ENCODE measurements around the gene PNKP.

The PNKP gene

GRCh38 chr19:49884760-49885159 lies 17.4 kb upstream of the PNKP start:
- Histone ChIP-seq H2BK5ac (ENCODE audit: low read depth, low read length, poor library complexity, severe bottlenecking) (no peak overlapping the region), H2AK5ac (ENCODE audit: low read length, severe bottlenecking) (no peak overlapping the region), H4K8ac (ENCODE audit: low read length) (no peak overlapping the region), H2BK120ac (ENCODE audit: low read depth, low read length) (no peak overlapping the region), H3K27me3 (ENCODE audit: control insufficient read depth in 1 of 2, insufficient read depth in 1 of 2, low read length in 2 of 2) (no peaks in the 10 kb centered on the region), H3K4me2 (ENCODE audit: low read length, poor library complexity, severe bottlenecking) (no peak overlapping the region), H3K14ac (ENCODE audit: low read length in 2 of 2) (no peak overlapping the region), H3K9ac (ENCODE audit: low read length) (no peak overlapping the region), H3K23ac (ENCODE audit: low read length in 2 of 2) (no peak overlapping the region), H3K36me3 (ENCODE audit: control insufficient read depth in 1 of 2, insufficient read depth in 2 of 2, low read depth in 1 of 2, low read length in 2 of 2) (peaks cover 69 to 87% of the 10 kb centered on the region in 2 experiments), H3K79me1 (replicated peaks; ENCODE audit: low read length, poor library complexity, severe bottlenecking) (peaks cover 39% of the 10 kb centered on the region), H3K9me3 (ENCODE audit: control insufficient read depth, low read length) (peaks cover 3% of the 10 kb centered on the region), H2AFZ (ENCODE audit: low read depth, low read length) (no peak overlapping the region), H3K4me3 (ENCODE audit: insufficient read depth in 1 of 2, low read depth in 1 of 2, low read length in 2 of 2) (no peak overlapping the region), H2BK15ac (ENCODE audit: low read depth, poor library complexity, severe bottlenecking) (no peak overlapping the region), H2BK12ac (ENCODE audit: low read length in 2 of 2) (no peak overlapping the region), H3K4ac (ENCODE audit: low read depth in 1 of 2, low read length in 2 of 2) (no peak overlapping the region), H3K18ac (ENCODE audit: low read depth in 1 of 2, low read length in 2 of 2) (no peak overlapping the region), H3K4me1 (ENCODE audit: control insufficient read depth, insufficient read depth, low read depth, low read length) (peaks cover 8% of the 10 kb centered on the region), H3K27ac (ENCODE audit: low read length, poor library complexity, severe bottlenecking) (no peak overlapping the region), H4K91ac (ENCODE audit: low read length) (no peak overlapping the region)
- no peak for DNase-seq
- 94% methylated on average over 3 of the region's 3 CpGs for WGBS

- Histone ChIP-seq H3K4ac (ENCODE audit: low read depth in 1 of 2, low read length in 2 of 2) (no peak overlapping the region), H3K27ac (ENCODE audit: low read length, poor library complexity, severe bottlenecking) (no peak overlapping the region), H2AK5ac (ENCODE audit: low read length, severe bottlenecking) (no peak overlapping the region), H2BK12ac (ENCODE audit: low read length in 2 of 2) (no peak overlapping the region), H3K36me3 (ENCODE audit: control insufficient read depth in 1 of 2, insufficient read depth in 2 of 2, low read depth in 1 of 2, low read length in 2 of 2) (peaks cover 76 to 86% of the 10 kb centered on the region in 2 experiments), H3K9me3 (ENCODE audit: control insufficient read depth, low read length) (peaks cover 3% of the 10 kb centered on the region), H2AFZ (ENCODE audit: low read depth, low read length) (no peak overlapping the region), H2BK5ac (ENCODE audit: low read depth, low read length, poor library complexity, severe bottlenecking) (no peak overlapping the region), H3K18ac (ENCODE audit: low read depth in 1 of 2, low read length in 2 of 2) (no peak overlapping the region), H4K91ac (ENCODE audit: low read length) (peak overlapping the region; percentile 23), H3K79me1 (replicated peaks; ENCODE audit: low read length, poor library complexity, severe bottlenecking) (peaks cover 40% of the 10 kb centered on the region), H3K27me3 (ENCODE audit: control insufficient read depth in 1 of 2, insufficient read depth in 1 of 2, low read length in 2 of 2) (no peaks in the 10 kb centered on the region), H3K4me1 (ENCODE audit: control insufficient read depth, insufficient read depth, low read depth, low read length) (peaks cover 12% of the 10 kb centered on the region), H3K14ac (ENCODE audit: low read length in 2 of 2) (no peak overlapping the region), H3K4me3 (ENCODE audit: insufficient read depth in 1 of 2, low read depth in 1 of 2, low read length in 2 of 2) (no peak overlapping the region), H3K9ac (ENCODE audit: low read length) (no peak overlapping the region), H4K8ac (ENCODE audit: low read length) (no peak overlapping the region), H3K4me2 (ENCODE audit: low read length, poor library complexity, severe bottlenecking) (no peak overlapping the region), H3K23ac (ENCODE audit: low read length in 2 of 2) (no peak overlapping the region), H2BK15ac (ENCODE audit: low read depth, poor library complexity, severe bottlenecking) (no peak overlapping the region), H2BK120ac (ENCODE audit: low read depth, low read length) (no peak overlapping the region)
- DNase-seq: no peak
- 97% methylated on average over 18 of the region's 18 CpGs for WGBS
Measured at GRCh38 chr19:49884109-49884508, 16.7 kb upstream of the PNKP start.

GRCh38 chr19:49883094-49883493 lies 15.7 kb upstream of the PNKP start:
- no peak overlapping the region for H2BK5ac ChIP-seq (ENCODE audit: low read depth, low read length, poor library complexity, severe bottlenecking)
- no peak overlapping the region for H2AK5ac ChIP-seq (ENCODE audit: low read length, severe bottlenecking)
- H3K4me1 ChIP-seq (ENCODE audit: control insufficient read depth, insufficient read depth, low read depth, low read length): peaks cover 20% of the 10 kb centered on the region
- DNase-seq: no peak
- no peak overlapping the region for H4K91ac ChIP-seq (ENCODE audit: low read length)
- H2AFZ ChIP-seq (ENCODE audit: low read depth, low read length): no peak overlapping the region
- H2BK12ac ChIP-seq (ENCODE audit: low read length in 2 of 2): no peak overlapping the region
- H3K36me3 ChIP-seq (ENCODE audit: control insufficient read depth in 1 of 2, insufficient read depth in 2 of 2, low read depth in 1 of 2, low read length in 2 of 2): peaks cover 77 to 78% of the 10 kb centered on the region in 2 experiments
- H3K4ac ChIP-seq (ENCODE audit: low read depth in 1 of 2, low read length in 2 of 2): no peak overlapping the region
- no peak overlapping the region for H3K14ac ChIP-seq (ENCODE audit: low read length in 2 of 2)
- no peak overlapping the region for H3K4me2 ChIP-seq (ENCODE audit: low read length, poor library complexity, severe bottlenecking)
- no peak overlapping the region for H3K18ac ChIP-seq (ENCODE audit: low read depth in 1 of 2, low read length in 2 of 2)
- no peak overlapping the region for H4K8ac ChIP-seq (ENCODE audit: low read length)
- no peak overlapping the region for H2BK15ac ChIP-seq (ENCODE audit: low read depth, poor library complexity, severe bottlenecking)
- H3K9ac ChIP-seq (ENCODE audit: low read length): no peak overlapping the region
- no peak overlapping the region for H3K4me3 ChIP-seq (ENCODE audit: insufficient read depth in 1 of 2, low read depth in 1 of 2, low read length in 2 of 2)
- H3K23ac ChIP-seq (ENCODE audit: low read length in 2 of 2): no peak overlapping the region
- no peak overlapping the region for H2BK120ac ChIP-seq (ENCODE audit: low read depth, low read length)
- H3K79me1 ChIP-seq (replicated peaks; ENCODE audit: low read length, poor library complexity, severe bottlenecking): peaks cover 48% of the 10 kb centered on the region
- no peak overlapping the region for H3K27ac ChIP-seq (ENCODE audit: low read length, poor library complexity, severe bottlenecking)
- peaks cover 3% of the 10 kb centered on the region for H3K9me3 ChIP-seq (ENCODE audit: control insufficient read depth, low read length)
- H3K27me3 ChIP-seq (ENCODE audit: control insufficient read depth in 1 of 2, insufficient read depth in 1 of 2, low read length in 2 of 2): no peaks in the 10 kb centered on the region
- 96% methylated on average over 5 of the region's 5 CpGs for WGBS

GRCh38 chr19:49882643-49883042 lies 15.3 kb upstream of the PNKP start:
- no peak overlapping the region for H3K4ac ChIP-seq (ENCODE audit: low read depth in 1 of 2, low read length in 2 of 2)
- peaks cover 3% of the 10 kb centered on the region for H3K9me3 ChIP-seq (ENCODE audit: control insufficient read depth, low read length)
- no peak overlapping the region for H2AFZ ChIP-seq (ENCODE audit: low read depth, low read length)
- H3K36me3 ChIP-seq (ENCODE audit: control insufficient read depth in 1 of 2, insufficient read depth in 2 of 2, low read depth in 1 of 2, low read length in 2 of 2): peaks cover 74 to 77% of the 10 kb centered on the region in 2 experiments
- H4K8ac ChIP-seq (ENCODE audit: low read length): no peak overlapping the region
- 97% methylated on average over 14 of the region's 14 CpGs for WGBS
- H3K14ac ChIP-seq (ENCODE audit: low read length in 2 of 2): no peak overlapping the region
- H3K23ac ChIP-seq (ENCODE audit: low read length in 2 of 2): no peak overlapping the region
- H2BK5ac ChIP-seq (ENCODE audit: low read depth, low read length, poor library complexity, severe bottlenecking): no peak overlapping the region
- H2AK5ac ChIP-seq (ENCODE audit: low read length, severe bottlenecking): no peak overlapping the region
- H3K27ac ChIP-seq (ENCODE audit: low read length, poor library complexity, severe bottlenecking): no peak overlapping the region
- DNase-seq: no peak
- no peak overlapping the region for H2BK12ac ChIP-seq (ENCODE audit: low read length in 2 of 2)
- H3K4me3 ChIP-seq (ENCODE audit: insufficient read depth in 1 of 2, low read depth in 1 of 2, low read length in 2 of 2): no peak overlapping the region
- no peak overlapping the region for H4K91ac ChIP-seq (ENCODE audit: low read length)
- no peak overlapping the region for H3K4me2 ChIP-seq (ENCODE audit: low read length, poor library complexity, severe bottlenecking)
- H3K9ac ChIP-seq (ENCODE audit: low read length): no peak overlapping the region
- peaks cover 48% of the 10 kb centered on the region for H3K79me1 ChIP-seq (replicated peaks; ENCODE audit: low read length, poor library complexity, severe bottlenecking)
- H2BK15ac ChIP-seq (ENCODE audit: low read depth, poor library complexity, severe bottlenecking): no peak overlapping the region
- H3K27me3 ChIP-seq (ENCODE audit: control insufficient read depth in 1 of 2, insufficient read depth in 1 of 2, low read length in 2 of 2): no peaks in the 10 kb centered on the region
- peaks cover 20% of the 10 kb centered on the region for H3K4me1 ChIP-seq (ENCODE audit: control insufficient read depth, insufficient read depth, low read depth, low read length)
- no peak overlapping the region for H3K18ac ChIP-seq (ENCODE audit: low read depth in 1 of 2, low read length in 2 of 2)
- no peak overlapping the region for H2BK120ac ChIP-seq (ENCODE audit: low read depth, low read length)

Measured in mesenchymal stem cell (in vitro differentiated cells and primary cell).